H1 (cell line): Measurements from ENCODE around the gene RIC8A. TPM values are rescaled to one million over a fixed set of nuclear protein-coding genes. Genes with fewer than 3 reads are reported as not detected.

Experiments
- CTCF ChIA-PET: fragments of 300-600 bp; sonication (Branson Sonifier 250); formaldehyde crosslinking; loops from one replicate; lab custom pipeline; 2021; ENCODE audit not compliant: partially characterized antibody; lab: Charles Lee
- POLR2A ChIA-PET: fragments of 300-600 bp; sonication (Branson Sonifier 250); formaldehyde crosslinking; loops from one replicate; lab custom pipeline; 2021; ENCODE audit warnings: inconsistent platforms; ENCODE audit not compliant: partially characterized antibody; lab: Charles Lee
- DNase-seq, 2 experiments: peaks; one replicate each; pipeline versions ENCODE4 v3.0.0 to v3.0.0-alpha.2; 2010 to 2022; ENCODE audit warnings: low spot score in 2 of 2, low read depth in 1 of 2, mixed read lengths in 1 of 2
- FAIRE-seq: peaks from 2 replicates; lab custom pipeline; 2011; peaks lifted over from hg19 to GRCh38; lab: Jason Lieb, UNC
- H2AFZ ChIP-seq: 2 replicates; pipeline ENCODE4 v1.8.1; 2012; ENCODE audit warnings: low read length, inconsistent platforms
- H2AK5ac ChIP-seq: 2 replicates; pipeline ENCODE4 v1.6.1; 2013; ENCODE audit warnings: low read depth, low read length
- H2BK120ac ChIP-seq: replicated peaks from 2 replicates; pipeline ENCODE3; 2013; ENCODE audit warnings: low read depth, low read length, inconsistent platforms
- H2BK12ac ChIP-seq: 2 replicates; pipeline ENCODE4 v1.6.1; 2013; ENCODE audit warnings: low read depth, low read length
- H2BK15ac ChIP-seq: 2 replicates; pipeline ENCODE4 v1.6.1; 2013; ENCODE audit warnings: low read length
- H2BK20ac ChIP-seq: 2 replicates; pipeline ENCODE4 v1.6.1; 2013; ENCODE audit warnings: low read length
- H2BK5ac ChIP-seq: 2 replicates; pipeline ENCODE4 v1.6.1; 2013; ENCODE audit warnings: low read depth, low read length
- H3K14ac ChIP-seq: 2 replicates; pipeline ENCODE4 v1.6.1; 2013; ENCODE audit warnings: inconsistent platforms; ENCODE audit not compliant: insufficient read length
- H3K18ac ChIP-seq: 2 replicates; pipeline ENCODE4 v1.6.1; 2013; ENCODE audit warnings: low read length; ENCODE audit errors: extremely low read depth
- H3K23ac ChIP-seq: 2 replicates; pipeline ENCODE4 v1.6.1; 2013; ENCODE audit warnings: inconsistent platforms; ENCODE audit not compliant: insufficient read length
- H3K23me2 ChIP-seq: 2 replicates; pipeline ENCODE4 v1.6.1; 2013; ENCODE audit warnings: low read depth, low read length
- H3K27ac ChIP-seq: 2 replicates; pipeline ENCODE4 v1.6.1; 2011; ENCODE audit warnings: low read depth, low read length, inconsistent platforms
- H3K27me3 ChIP-seq, 4 experiments: replicated peaks in 1 of 4; 1 replicate in 1 of 4; 2 replicates in 3 of 4; pipeline versions ENCODE4 v1.6.1 to v1.8.1; 2011 to 2013; ENCODE audit warnings: low read length in 3 of 4, mild to moderate bottlenecking in 3 of 4, inconsistent platforms in 2 of 4, mixed read lengths in 2 of 4, moderate library complexity in 1 of 4; ENCODE audit not compliant: control insufficient read depth in 3 of 4, insufficient read depth in 3 of 4; ENCODE audit errors: extremely low read depth in 1 of 4
- H3K36me3 ChIP-seq, 4 experiments: 2 replicates each; pipeline versions ENCODE4 v1.6.1 to v1.8.1; 2011 to 2013; ENCODE audit warnings: mild to moderate bottlenecking in 4 of 4, low read length in 3 of 4, moderate library complexity in 2 of 4, control low read depth in 1 of 4, inconsistent platforms in 1 of 4; ENCODE audit not compliant: insufficient read depth in 4 of 4, control insufficient read depth in 2 of 4
- H3K4ac ChIP-seq: replicated peaks from 2 replicates; pipeline ENCODE3; 2013; ENCODE audit warnings: low read length, low read depth, mixed read lengths, inconsistent platforms; ENCODE audit not compliant: insufficient read length
- H3K4me1 ChIP-seq, 4 experiments: replicated peaks in 1 of 4; 1 replicate in 1 of 4; 2 replicates in 3 of 4; pipeline versions ENCODE4 v1.6.1 to v1.8.1; 2011 to 2013; ENCODE audit warnings: low read length in 3 of 4, inconsistent platforms in 2 of 4, mixed read lengths in 1 of 4; ENCODE audit not compliant: insufficient read depth in 4 of 4, control insufficient read depth in 3 of 4
- H3K4me2 ChIP-seq, 2 experiments: 2 replicates each; pipeline versions ENCODE4 v1.6.1 to v1.8.1; 2011 to 2013; ENCODE audit warnings: low read depth in 2 of 2, low read length in 2 of 2, control low read depth in 1 of 2, inconsistent platforms in 1 of 2, mild to moderate bottlenecking in 1 of 2; ENCODE audit not compliant: insufficient read depth in 1 of 2
- H3K4me3 ChIP-seq, 4 experiments: fragments of 200-600, 300-600 bp in 1 of 4; sonication (generic), shearing (Covaris generic), sonication (Bioruptor Twin) in 1 of 4; 2 replicates each; pipeline versions ENCODE4 v1.5.1 to v1.8.1; 2011 to 2016; ENCODE audit warnings: low read length in 4 of 4, low read depth in 3 of 4, control low read depth in 2 of 4, inconsistent platforms in 2 of 4, mild to moderate bottlenecking in 2 of 4, mixed read lengths in 1 of 4, moderate library complexity in 1 of 4; ENCODE audit not compliant: insufficient read depth in 2 of 4; ENCODE audit errors: extremely low read depth in 1 of 4
- H3K56ac ChIP-seq: replicated peaks from 2 replicates; pipeline ENCODE3; 2013; ENCODE audit warnings: low read depth, mild to moderate bottlenecking, mixed read lengths, low read length, inconsistent platforms; ENCODE audit not compliant: insufficient read length
- H3K79me1 ChIP-seq: 2 replicates; pipeline ENCODE4 v1.6.1; 2013; ENCODE audit warnings: low read depth, low read length, control low read depth
- H3K79me2 ChIP-seq, 2 experiments: 2 replicates each; pipeline versions ENCODE4 v1.6.1 to v1.8.1; 2012 to 2013; ENCODE audit warnings: low read length in 2 of 2, mild to moderate bottlenecking in 2 of 2, inconsistent platforms in 1 of 2; ENCODE audit not compliant: insufficient read depth in 2 of 2, control insufficient read depth in 1 of 2
- H3K9ac ChIP-seq, 4 experiments: replicated peaks in 1 of 4; 1 replicate in 1 of 4; 2 replicates in 3 of 4; pipeline versions ENCODE4 v1.6.1 to v1.8.1; 2011 to 2013; ENCODE audit warnings: low read depth in 3 of 4, low read length in 3 of 4, control low read depth in 2 of 4, mild to moderate bottlenecking in 2 of 4, moderate library complexity in 2 of 4, inconsistent platforms in 1 of 4; ENCODE audit errors: extremely low read depth in 1 of 4
- H3K9me3 ChIP-seq, 2 experiments: 2 replicates each; pipeline versions ENCODE4 v1.6.1 to v1.8.1; 2012 to 2013; ENCODE audit warnings: mild to moderate bottlenecking in 2 of 2, moderate library complexity in 2 of 2, control low read depth in 1 of 2, inconsistent platforms in 1 of 2, low read depth in 1 of 2, low read length in 1 of 2, mixed read lengths in 1 of 2; ENCODE audit not compliant: insufficient read depth in 2 of 2
- H4K20me1 ChIP-seq, 2 experiments: replicated peaks in 1 of 2; 2 replicates each; pipeline versions ENCODE3 to v1.8.1; 2011 to 2013; ENCODE audit warnings: inconsistent platforms in 2 of 2, low read length in 2 of 2, mild to moderate bottlenecking in 1 of 2; ENCODE audit not compliant: insufficient read depth in 2 of 2, control insufficient read depth in 1 of 2
- H4K5ac ChIP-seq: 2 replicates; pipeline ENCODE4 v1.6.1; 2013; ENCODE audit warnings: low read length, low read depth, mixed read lengths, inconsistent platforms; ENCODE audit not compliant: insufficient read length
- H4K8ac ChIP-seq: 2 replicates; pipeline ENCODE4 v1.8.0; 2013; ENCODE audit warnings: mild to moderate bottlenecking, moderate library complexity, low read length, inconsistent platforms; ENCODE audit not compliant: insufficient read depth; ENCODE audit errors: extremely low read depth
- H4K91ac ChIP-seq: replicated peaks from 2 replicates; pipeline ENCODE3; 2013; ENCODE audit warnings: low read length, mixed read lengths, inconsistent platforms; ENCODE audit not compliant: insufficient read length
- BRCA1 ChIP-seq: IDR thresholded peaks from 2 replicates; pipeline ENCODE4 v1.6.1; 2012; ENCODE audit warnings: low read depth, low read length, improper control_type of control experiment
- EGR1 ChIP-seq: IDR thresholded peaks from 2 replicates; pipeline ENCODE4 v1.6.1; 2011; ENCODE audit warnings: low read depth, low read length, borderline replicate concordance
- EP300 ChIP-seq, 2 experiments: IDR thresholded peaks; 1 replicate in 1 of 2; 2 replicates in 1 of 2; pipeline ENCODE4 v1.6.1; 2011 to 2012; ENCODE audit warnings: low read depth in 2 of 2, low read length in 2 of 2, mild to moderate bottlenecking in 2 of 2, borderline replicate concordance in 1 of 2, inconsistent platforms in 1 of 2, moderate library complexity in 1 of 2
- GABPA ChIP-seq: IDR thresholded peaks from 2 replicates; pipeline ENCODE4 v1.6.1; 2011; ENCODE audit warnings: mild to moderate bottlenecking, low read length, moderate library complexity, borderline replicate concordance; ENCODE audit not compliant: insufficient read depth
- MAFK ChIP-seq: IDR thresholded peaks from 2 replicates; pipeline ENCODE4 v1.6.1; 2012; ENCODE audit warnings: low read depth, mild to moderate bottlenecking, improper control_type of control experiment, low read length
- NRF1 ChIP-seq: IDR thresholded peaks from 2 replicates; pipeline ENCODE4 v1.6.1; 2011; ENCODE audit warnings: mild to moderate bottlenecking, low read depth, low read length, improper control_type of control experiment
- RNF2 ChIP-seq: fragments of 200-900, 300-1000 bp; sonication (generic); IDR thresholded peaks from 2 replicates; pipeline ENCODE4 v1.7.1; 2016; ENCODE audit warnings: borderline replicate concordance, low read depth, mild to moderate bottlenecking, antibody characterized with exemption, low read length; ENCODE audit not compliant: poor library complexity, severe bottlenecking; ENCODE audit errors: missing control alignments
- RXRA ChIP-seq: IDR thresholded peaks from 2 replicates; pipeline ENCODE4 v1.6.1; 2011; ENCODE audit warnings: low read depth, mild to moderate bottlenecking, low read length, moderate library complexity; ENCODE audit not compliant: insufficient read depth
- SIN3A ChIP-seq, 2 experiments: IDR thresholded peaks in 1 of 2; conservative IDR thresholded peaks in 1 of 2; 2 replicates each; pipeline ENCODE4 v1.6.1; 2011 to 2012; ENCODE audit warnings: low read length in 2 of 2, improper control_type of control experiment in 1 of 2, low read depth in 1 of 2, mild to moderate bottlenecking in 1 of 2
- TBP ChIP-seq: IDR thresholded peaks from 2 replicates; pipeline ENCODE4 v1.6.1; 2011; ENCODE audit warnings: low read depth, low read length, improper control_type of control experiment
- TEAD4 ChIP-seq: IDR thresholded peaks from 2 replicates; pipeline ENCODE4 v1.6.1; 2012; ENCODE audit warnings: low read depth, low read length, inconsistent platforms, mixed read lengths
- WGBS, 2 experiments: shearing (Covaris generic) in 1 of 2; methylation state at CpG; one replicate each; pipeline versions ENCODE4 v1.1.6 to v1.1.7; 2013 to 2015; ENCODE audit warnings: low lambda C conversion rate in 2 of 2, mixed read lengths in 2 of 2, inconsistent platforms in 1 of 2, low coverage in 1 of 2, missing lambda C conversion rate in 1 of 2; ENCODE audit not compliant: insufficient replicate concordance in 2 of 2, insufficient coverage in 1 of 2, insufficient read length in 1 of 2; ENCODE audit errors: extremely low coverage in 1 of 2, missing lambda C conversion rate in 1 of 2; 5-methylcytosine and 5-hydroxymethylcytosine counted together
- polyA plus RNA-seq, 7 experiments: library from polyadenylated mRNA; depleted of rRNA in 3 of 7; stranded (reverse) in 5 of 7; unstranded in 2 of 7; fragments of >200 nt in 5 of 7; fragments of 200-250 nt in 2 of 7; gene quantifications; 1 replicate in 5 of 7; 2 replicates in 1 of 7; 4 replicates in 1 of 7; pipeline versions ENCODE4 v1.2.1 to v1.2.3, GENCODE V29; 2011 to 2013; ENCODE audit warnings: missing spikeins in 2 of 7, mixed read lengths in 2 of 7
- total RNA-seq: library from RNA; stranded (reverse); fragmentation: NEBNext Ultra II Directional; extraction: Animal tissue kit (Norgen Biotek cat#: 25700); gene quantifications from 2 replicates; pipeline ENCODE4 v1.2.1, GENCODE V29; 2021

The RIC8A gene
- total and polyA plus RNA-seq, 2 of the 8 experiments (the other 6 are each of a cell fraction or from before 2014, with no cell fraction given), result 67.0 to 105 TPM

GRCh38 chr11:206002-206384, 1.5 kb upstream of the RIC8A start:
- Histone ChIP-seq H2BK120ac (no peak overlapping the region), H3K14ac (no peak overlapping the region), H4K8ac (no peak overlapping the region), H3K23me2 (peaks cover 22% of the 10 kb centered on the region), H4K5ac (no peak overlapping the region), H3K79me2 (peaks cover 0 to 31% of the 10 kb centered on the region in 2 experiments; a peak in 3 of 4 replicates), H3K36me3 (peaks cover 9 to 24% (median 16%) of the 10 kb centered on the region in 4 experiments; a peak in 7 of 8 replicates), H3K18ac (no peak overlapping the region), H3K4me2 (peak overlapping the region; percentile 90 to 97), H3K56ac (no peak overlapping the region), H3K23ac (no peak overlapping the region), H3K27me3 (no peaks in the 10 kb centered on the region), H2BK5ac (no peak overlapping the region), H2AFZ (no peak overlapping the region), H2AK5ac (no peak overlapping the region), H3K9ac (no peak overlapping the region), H3K79me1 (peaks cover 11% of the 10 kb centered on the region), H3K4me1 (peaks cover 0 to 23% (median 9%) of the 10 kb centered on the region in 4 experiments; a peak in 5 of 7 replicates), H3K4me3 (peak overlapping the region in 3 of 4 experiments; percentile 85 to 89 (median 88); a peak in 6 of 8 replicates), H2BK12ac (no peak overlapping the region), H3K4ac (no peak overlapping the region), H4K91ac (no peak overlapping the region), H2BK15ac (no peak overlapping the region), H3K9me3 (no peaks in the 10 kb centered on the region), H2BK20ac (no peak overlapping the region), H3K27ac (no peak overlapping the region), H4K20me1 (peaks cover 0 to 34% of the 10 kb centered on the region in 2 experiments)
- WGBS, 2 experiments, result 97% methylated on average over 6 of the region's 7 CpGs; no CpG with 5 or more reads in 1 of the 2 experiments
- TF ChIP-seq NRF1 (no peak), EGR1 (no peak), RXRA (no peak), RNF2 (no peak), TEAD4 (no peak), MAFK (no peak), BRCA1 (no peak), SIN3A (conservative IDR thresholded peaks at IDR 0.05 in 1 of 2, IDR thresholded peaks at IDR 0.05 in 1 of 2; ENCODE audit: low read depth in 1 of 2, low read length in 2 of 2) (no peak), EP300 (IDR thresholded peaks at IDR 0.05; ENCODE audit: borderline replicate concordance in 1 of 2, low read depth in 2 of 2, low read length in 2 of 2) (no peak), GABPA (no peak), TBP (no peak)
- CTCF ChIA-PET, result interaction anchor here (0.9 to 1.4 kb wide), 5 partner anchors 10 to 190 kb away, joined by 3 to 4 read pairs (median 4); no protein-coding TSS in a partner anchor
- POLR2A ChIA-PET, result interaction anchor here (1.3 to 1.5 kb wide), 4 partner anchors 13 to 165 kb away, joined by 3 to 5 read pairs (median 4); partner anchors contain the start of gene PSMD13
- no peak for FAIRE-seq
- DNase-seq, result no peak
